ENCODE results near the gene TAF11L3.
"Not testable (repeated sequence)": the region's sequence is repeated elsewhere in the genome, so short reads cannot be mapped to it uniquely, and the experiment has no call there.

TAF11L3 gene

DNA sequence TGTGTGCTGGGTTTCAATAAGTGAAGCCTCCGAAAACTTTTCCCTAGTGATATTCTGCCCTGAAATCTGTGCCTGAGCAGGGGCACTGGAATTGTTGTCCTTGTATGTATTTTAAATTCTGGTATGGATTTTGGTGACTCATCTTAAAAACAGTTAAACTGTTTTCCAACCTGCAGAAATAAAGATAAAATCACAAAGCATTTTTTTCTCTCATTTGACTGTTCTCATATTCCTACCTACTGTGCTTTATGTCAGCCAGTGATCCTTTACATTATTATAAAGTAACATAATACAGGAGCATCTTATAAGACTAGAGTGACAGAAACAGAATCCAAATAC is 31.0 kb upstream of the TAF11L3 start:
- DNase-seq (ENCODE audit: low spot score), result no peak
- POLR2A ChIA-PET (ENCODE audit: low non-redundant PET), result no interaction called here
- TF ChIP-seq, protein P1, sequence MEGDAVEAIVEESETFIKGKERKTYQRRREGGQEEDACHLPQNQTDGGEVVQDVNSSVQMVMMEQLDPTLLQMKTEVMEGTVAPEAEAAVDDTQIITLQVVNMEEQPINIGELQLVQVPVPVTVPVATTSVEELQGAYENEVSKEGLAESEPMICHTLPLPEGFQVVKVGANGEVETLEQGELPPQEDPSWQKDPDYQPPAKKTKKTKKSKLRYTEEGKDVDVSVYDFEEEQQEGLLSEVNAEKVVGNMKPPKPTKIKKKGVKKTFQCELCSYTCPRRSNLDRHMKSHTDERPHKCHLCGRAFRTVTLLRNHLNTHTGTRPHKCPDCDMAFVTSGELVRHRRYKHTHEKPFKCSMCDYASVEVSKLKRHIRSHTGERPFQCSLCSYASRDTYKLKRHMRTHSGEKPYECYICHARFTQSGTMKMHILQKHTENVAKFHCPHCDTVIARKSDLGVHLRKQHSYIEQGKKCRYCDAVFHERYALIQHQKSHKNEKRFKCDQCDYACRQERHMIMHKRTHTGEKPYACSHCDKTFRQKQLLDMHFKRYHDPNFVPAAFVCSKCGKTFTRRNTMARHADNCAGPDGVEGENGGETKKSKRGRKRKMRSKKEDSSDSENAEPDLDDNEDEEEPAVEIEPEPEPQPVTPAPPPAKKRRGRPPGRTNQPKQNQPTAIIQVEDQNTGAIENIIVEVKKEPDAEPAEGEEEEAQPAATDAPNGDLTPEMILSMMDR (conservative IDR thresholded peaks at IDR 0.05; ENCODE audit: low read depth), result no peak
- H3K27ac ChIP-seq, result no peak overlapping the region
- CTCF ChIA-PET, result no interaction called here

DNA sequence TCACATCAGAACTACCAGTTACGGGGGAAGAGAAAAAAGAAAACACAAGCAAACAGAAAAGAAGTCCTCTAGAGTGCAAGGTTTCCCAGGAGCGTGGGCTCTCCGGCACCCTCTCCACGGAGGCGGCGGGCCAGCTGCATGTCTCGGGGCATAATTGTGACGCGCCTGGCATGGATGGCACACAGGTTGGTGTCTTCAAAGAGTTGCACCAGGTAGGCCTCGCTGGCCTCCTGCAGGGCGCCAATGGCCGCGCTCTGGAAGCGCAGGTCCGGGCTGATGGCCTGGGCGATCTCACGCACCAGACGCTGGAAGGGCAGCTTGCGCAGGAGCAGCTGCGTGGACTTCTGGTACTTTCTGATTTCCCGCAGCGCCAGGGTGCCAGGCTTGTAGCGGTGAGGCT is 26.9 kb upstream of the TAF11L3 start:
- DNase-seq (ENCODE audit: low spot score); H3K27ac ChIP-seq; POLR2A ChIA-PET (ENCODE audit: low non-redundant PET): not testable (repeated sequence)
- CTCF ChIA-PET, result interaction anchor here (0.6 kb wide), 1 partner anchor 111 kb away, joined by 3 read pairs; no protein-coding TSS in a partner anchor

DNA sequence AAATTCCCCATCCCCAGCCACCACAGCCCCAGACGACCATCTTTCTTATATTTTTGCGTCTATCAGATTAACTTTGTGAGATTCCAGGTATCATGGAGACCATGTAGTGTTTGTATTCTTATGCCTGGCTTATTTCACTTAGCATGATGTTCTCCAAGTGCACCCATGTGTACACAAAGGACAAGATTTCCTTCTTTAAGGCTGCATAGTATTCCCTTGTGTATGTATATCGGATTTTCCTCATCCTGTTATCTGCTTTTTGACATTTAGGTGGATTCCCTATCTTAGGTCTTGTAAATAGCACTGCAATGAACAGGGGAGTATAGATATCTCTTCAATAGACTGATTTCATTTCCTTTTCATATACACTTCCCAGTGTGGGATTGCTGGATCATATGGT is 25.4 kb upstream of the TAF11L3 start:
- POLR2A ChIA-PET (ENCODE audit: low non-redundant PET), result no interaction called here
- DNase-seq (ENCODE audit: low spot score), result no peak
- CTCF ChIA-PET, result no interaction called here

DNA sequence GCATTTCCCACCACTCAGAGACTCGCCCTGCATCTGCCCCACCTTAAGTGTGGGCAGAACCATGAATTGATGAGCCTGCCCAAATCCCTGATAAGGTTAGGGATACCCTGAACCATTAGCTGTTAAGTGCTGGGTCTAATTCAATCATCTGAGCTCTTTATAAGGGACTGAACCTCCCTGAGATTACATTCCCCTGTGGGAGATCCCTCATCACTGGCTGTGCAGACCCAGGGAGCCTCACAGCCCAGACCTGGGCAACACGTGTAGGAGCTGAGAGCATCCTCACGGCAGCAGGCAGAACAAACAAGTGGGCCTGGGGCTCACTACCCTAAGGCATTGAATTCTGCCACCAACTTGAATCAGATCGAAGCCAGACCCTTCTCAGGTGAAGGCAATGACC is 20.7 kb upstream of the TAF11L3 start:
- ChIA-PET POLR2A (ENCODE audit: low non-redundant PET) (no interaction called here), CTCF (no interaction called here)
- no peak overlapping the region for H3K27ac ChIP-seq
- DNase-seq (ENCODE audit: low spot score), result no peak
- TF ChIP-seq, protein P1 (conservative IDR thresholded peaks at IDR 0.05; ENCODE audit: low read depth), result no peak

More for the DNA sequence above, 25.4 kb upstream of the TAF11L3 start:
- TF ChIP-seq, protein P1 (conservative IDR thresholded peaks at IDR 0.05; ENCODE audit: low read depth), result no peak
- H3K27ac ChIP-seq, result no peak overlapping the region

DNA sequence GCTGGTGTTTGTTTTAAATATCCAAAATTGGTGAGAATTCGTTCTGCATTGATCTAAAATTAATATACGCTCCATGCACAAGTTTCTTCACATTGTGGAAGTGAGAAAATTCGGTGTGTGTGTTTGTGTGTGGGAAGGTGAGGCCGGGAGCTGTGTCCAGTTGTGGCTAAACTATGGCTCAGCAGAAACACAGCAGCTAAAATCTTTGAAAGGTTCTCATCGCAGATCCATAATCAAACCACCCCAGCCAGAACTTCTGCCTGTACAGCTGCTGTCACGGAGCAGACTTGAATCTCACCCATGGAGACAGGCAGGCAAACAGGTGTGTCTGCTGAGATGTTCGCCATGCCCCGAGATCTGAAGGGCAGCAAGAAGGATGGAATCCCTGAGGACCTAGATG is 20.2 kb upstream of the TAF11L3 start, which contains the start of gene TAF11L2:
TAF11L2 (plus strand) TSS at position 301 of the 400 bp plus-strand sequence.
- DNase-seq (ENCODE audit: low spot score); POLR2A ChIA-PET (ENCODE audit: low non-redundant PET); CTCF ChIA-PET; H3K27ac ChIP-seq: not testable (repeated sequence)

DNA sequence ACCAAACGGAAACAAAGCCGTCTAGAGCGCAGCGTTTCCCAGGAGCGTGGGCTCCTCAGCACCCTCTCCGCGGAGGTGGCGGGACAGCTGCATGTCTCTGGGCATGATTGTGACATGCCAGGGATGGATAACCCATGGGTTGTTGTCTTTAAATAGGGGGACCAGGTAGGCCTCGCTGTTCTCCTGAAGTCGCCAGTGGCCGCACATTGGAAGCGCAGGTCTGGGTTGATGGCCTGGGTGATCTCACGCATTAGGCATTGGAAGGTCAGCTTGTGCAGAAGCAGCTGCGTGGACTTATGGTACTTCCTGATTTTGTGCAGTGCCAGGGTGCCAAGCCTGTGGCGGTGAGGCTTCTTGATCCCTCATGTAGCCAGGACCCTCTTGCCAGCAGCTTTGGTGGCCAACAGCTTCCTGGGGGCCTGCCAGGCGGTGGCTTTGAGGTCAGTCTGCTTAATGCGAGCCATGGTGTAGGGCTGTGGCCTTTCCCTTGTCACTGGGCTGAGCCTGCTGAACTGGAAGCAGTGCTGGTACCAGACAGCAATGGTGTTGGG is 6.3 kb upstream of the TAF11L3 start:
- ChIA-PET POLR2A (ENCODE audit: low non-redundant PET) (no interaction called here), CTCF (interaction anchor here (0.6 kb wide), 1 partner anchor 1126 kb away, joined by 4 read pairs; no protein-coding TSS in a partner anchor)

DNA sequence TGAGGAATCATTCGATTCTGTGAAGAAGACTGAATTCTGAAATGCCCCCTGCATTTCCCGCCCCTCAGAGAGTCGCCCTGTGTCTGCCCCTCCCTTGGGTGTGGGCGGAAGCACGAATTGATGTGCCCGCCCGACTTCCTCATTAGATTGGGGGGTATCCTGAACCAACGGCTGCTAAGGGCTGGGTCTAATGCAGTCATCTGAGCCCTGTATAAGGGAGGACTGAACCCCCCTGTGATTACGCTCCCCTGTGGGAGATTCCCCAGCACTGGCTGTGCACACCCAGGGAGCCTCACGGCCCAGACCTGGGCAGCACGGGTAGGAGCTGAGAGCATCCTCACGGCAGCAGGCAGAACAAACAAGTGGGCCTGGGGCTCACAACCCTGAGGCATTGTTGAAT is 641 bp upstream of the TAF11L3 start:
- DNase-seq (ENCODE audit: low spot score); CTCF ChIA-PET; POLR2A ChIA-PET (ENCODE audit: low non-redundant PET); H3K27ac ChIP-seq: not testable (repeated sequence)

More for the DNA sequence above, 6.3 kb upstream of the TAF11L3 start:
- H3K27ac ChIP-seq, result no peak overlapping the region
- TF ChIP-seq, protein P1 (conservative IDR thresholded peaks at IDR 0.05; ENCODE audit: low read depth), result no peak
- no peak for DNase-seq (ENCODE audit: low spot score)

DNA sequence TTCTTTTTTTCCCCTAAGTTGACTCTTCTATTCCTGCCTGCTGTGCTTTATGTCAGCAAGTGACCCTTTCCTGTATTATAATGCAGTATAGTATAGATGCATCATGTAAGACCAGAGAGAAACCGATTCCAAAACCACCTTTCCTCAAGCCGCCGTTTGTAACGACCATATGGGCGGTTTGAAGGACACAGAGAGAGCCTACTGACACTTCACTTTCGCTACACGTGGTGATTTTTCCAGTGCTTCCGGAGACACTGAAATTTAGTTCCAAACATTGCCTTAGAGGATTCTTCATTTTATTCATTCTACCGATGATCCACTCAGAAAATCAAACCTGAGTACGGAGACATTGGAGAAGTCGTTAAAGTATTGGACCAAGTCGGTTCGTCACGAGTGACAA is 1.3 kb downstream of the TAF11L3 start:
- CTCF ChIA-PET; DNase-seq (ENCODE audit: low spot score); POLR2A ChIA-PET (ENCODE audit: low non-redundant PET); H3K27ac ChIP-seq: not testable (repeated sequence)

DNA sequence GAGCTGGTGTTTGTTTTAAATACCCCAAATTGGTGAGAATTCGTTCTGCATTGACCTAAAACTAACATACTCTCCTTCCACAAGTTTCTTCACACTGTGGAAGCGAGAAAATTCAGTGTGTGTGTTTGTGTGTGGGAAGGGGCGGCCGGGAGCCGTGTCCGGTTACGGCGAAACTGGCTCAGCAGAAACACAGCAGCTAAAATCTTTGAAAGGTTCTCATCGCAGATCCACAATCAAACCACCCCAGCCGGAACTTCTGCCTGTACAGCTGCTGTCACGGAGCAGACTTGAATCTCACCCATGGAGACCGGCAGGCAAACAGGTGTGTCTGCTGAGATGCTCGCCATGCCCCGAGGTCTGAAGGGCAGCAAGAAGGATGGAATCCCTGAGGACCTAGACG is 3.3 kb downstream of the TAF11L3 start, which contains the start of gene TAF11L4:
TAF11L4 (plus strand) TSS at position 301 of the 400 bp plus-strand sequence.
- DNase-seq (ENCODE audit: low spot score); CTCF ChIA-PET; H3K27ac ChIP-seq; POLR2A ChIA-PET (ENCODE audit: low non-redundant PET): not testable (repeated sequence)

DNA sequence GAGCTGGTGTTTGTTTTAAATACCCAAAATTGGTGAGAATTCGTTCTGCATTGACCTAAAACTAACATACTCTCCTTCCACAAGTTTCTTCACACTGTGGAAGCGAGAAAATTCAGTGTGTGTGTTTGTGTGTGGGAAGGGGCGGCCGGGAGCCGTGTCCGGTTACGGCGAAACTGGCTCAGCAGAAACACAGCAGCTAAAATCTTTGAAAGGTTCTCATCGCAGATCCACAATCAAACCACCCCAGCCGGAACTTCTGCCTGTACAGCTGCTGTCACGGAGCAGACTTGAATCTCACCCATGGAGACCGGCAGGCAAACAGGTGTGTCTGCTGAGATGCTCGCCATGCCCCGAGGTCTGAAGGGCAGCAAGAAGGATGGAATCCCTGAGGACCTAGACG is 6.8 kb downstream of the TAF11L3 start, which contains the start of gene TAF11L5:
TAF11L5 (plus strand) TSS at position 301 of the 400 bp plus-strand sequence.
- H3K27ac ChIP-seq; CTCF ChIA-PET; DNase-seq (ENCODE audit: low spot score); POLR2A ChIA-PET (ENCODE audit: low non-redundant PET): not testable (repeated sequence)

DNA sequence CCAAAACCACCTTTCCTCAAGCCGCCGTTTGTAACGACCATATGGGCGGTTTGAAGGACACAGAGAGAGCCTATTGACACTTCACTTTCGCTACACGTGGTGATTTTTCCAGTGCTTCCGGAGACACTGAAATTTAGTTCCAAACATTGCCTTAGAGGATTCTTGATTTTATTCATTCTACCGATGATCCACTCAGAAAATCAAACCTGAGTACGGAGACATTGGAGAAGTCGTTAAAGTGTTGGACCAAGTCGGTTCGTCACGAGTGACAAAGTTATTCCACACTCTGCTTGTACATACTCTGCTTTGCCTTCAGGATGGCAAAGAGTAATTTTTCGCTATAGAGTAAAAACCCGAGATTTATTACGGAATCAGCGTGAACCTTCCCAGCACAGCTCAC is 8.3 kb downstream of the TAF11L3 start:
- H3K27ac ChIP-seq; DNase-seq (ENCODE audit: low spot score); POLR2A ChIA-PET (ENCODE audit: low non-redundant PET); CTCF ChIA-PET: not testable (repeated sequence)

DNA sequence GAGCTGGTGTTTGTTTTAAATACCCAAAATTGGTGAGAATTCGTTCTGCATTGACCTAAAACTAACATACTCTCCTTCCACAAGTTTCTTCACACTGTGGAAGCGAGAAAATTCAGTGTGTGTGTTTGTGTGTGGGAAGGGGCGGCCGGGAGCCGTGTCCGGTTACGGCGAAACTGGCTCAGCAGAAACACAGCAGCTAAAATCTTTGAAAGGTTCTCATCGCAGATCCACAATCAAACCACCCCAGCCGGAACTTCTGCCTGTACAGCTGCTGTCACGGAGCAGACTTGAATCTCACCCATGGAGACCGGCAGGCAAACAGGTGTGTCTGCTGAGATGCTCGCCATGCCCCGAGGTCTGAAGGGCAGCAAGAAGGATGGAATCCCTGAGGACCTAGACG is 10.2 kb downstream of the TAF11L3 start, which contains the start of gene TAF11L6:
TAF11L6 (plus strand) TSS at position 301 of the 400 bp plus-strand sequence.
- H3K27ac ChIP-seq; DNase-seq (ENCODE audit: low spot score); POLR2A ChIA-PET (ENCODE audit: low non-redundant PET); CTCF ChIA-PET: not testable (repeated sequence)
